OCI-LY1 (cell line): ENCODE measurements around the gene GMEB2.

ENCODE experiments used
- EZH2 ChIP-seq: fragments of 200-600 bp; sonication (generic), shearing (Covaris generic); IDR thresholded peaks from 2 replicates; pipeline ENCODE4 v1.8.0; 2017; ENCODE audit warnings: borderline replicate concordance, mixed run types, mild to moderate bottlenecking, antibody characterized with exemption, low read length, moderate library complexity, mixed read lengths
- TF ChIP-seq, protein P1 (sequence below): fragments of 200-600 bp; sonication (generic), shearing (Covaris generic); IDR thresholded peaks from 2 replicates; pipeline ENCODE4 v1.5.1; 2017; ENCODE audit warnings: mild to moderate bottlenecking, antibody characterized with exemption, low read length, moderate library complexity, mixed read lengths

- TF ChIP-seq EZH2 = no peak
- TF ChIP-seq, protein P1, sequence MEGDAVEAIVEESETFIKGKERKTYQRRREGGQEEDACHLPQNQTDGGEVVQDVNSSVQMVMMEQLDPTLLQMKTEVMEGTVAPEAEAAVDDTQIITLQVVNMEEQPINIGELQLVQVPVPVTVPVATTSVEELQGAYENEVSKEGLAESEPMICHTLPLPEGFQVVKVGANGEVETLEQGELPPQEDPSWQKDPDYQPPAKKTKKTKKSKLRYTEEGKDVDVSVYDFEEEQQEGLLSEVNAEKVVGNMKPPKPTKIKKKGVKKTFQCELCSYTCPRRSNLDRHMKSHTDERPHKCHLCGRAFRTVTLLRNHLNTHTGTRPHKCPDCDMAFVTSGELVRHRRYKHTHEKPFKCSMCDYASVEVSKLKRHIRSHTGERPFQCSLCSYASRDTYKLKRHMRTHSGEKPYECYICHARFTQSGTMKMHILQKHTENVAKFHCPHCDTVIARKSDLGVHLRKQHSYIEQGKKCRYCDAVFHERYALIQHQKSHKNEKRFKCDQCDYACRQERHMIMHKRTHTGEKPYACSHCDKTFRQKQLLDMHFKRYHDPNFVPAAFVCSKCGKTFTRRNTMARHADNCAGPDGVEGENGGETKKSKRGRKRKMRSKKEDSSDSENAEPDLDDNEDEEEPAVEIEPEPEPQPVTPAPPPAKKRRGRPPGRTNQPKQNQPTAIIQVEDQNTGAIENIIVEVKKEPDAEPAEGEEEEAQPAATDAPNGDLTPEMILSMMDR = no peak
Observed at GRCh38 chr20:63645218-63645617, 18.3 kb upstream of the GMEB2 start.
